Measurements from ENCODE around the gene KLHL14.
"Not testable (repeated sequence)": the region's sequence is repeated elsewhere in the genome, so short reads cannot be mapped to it uniquely, and the experiment has no call there.

Gene KLHL14, protein sequence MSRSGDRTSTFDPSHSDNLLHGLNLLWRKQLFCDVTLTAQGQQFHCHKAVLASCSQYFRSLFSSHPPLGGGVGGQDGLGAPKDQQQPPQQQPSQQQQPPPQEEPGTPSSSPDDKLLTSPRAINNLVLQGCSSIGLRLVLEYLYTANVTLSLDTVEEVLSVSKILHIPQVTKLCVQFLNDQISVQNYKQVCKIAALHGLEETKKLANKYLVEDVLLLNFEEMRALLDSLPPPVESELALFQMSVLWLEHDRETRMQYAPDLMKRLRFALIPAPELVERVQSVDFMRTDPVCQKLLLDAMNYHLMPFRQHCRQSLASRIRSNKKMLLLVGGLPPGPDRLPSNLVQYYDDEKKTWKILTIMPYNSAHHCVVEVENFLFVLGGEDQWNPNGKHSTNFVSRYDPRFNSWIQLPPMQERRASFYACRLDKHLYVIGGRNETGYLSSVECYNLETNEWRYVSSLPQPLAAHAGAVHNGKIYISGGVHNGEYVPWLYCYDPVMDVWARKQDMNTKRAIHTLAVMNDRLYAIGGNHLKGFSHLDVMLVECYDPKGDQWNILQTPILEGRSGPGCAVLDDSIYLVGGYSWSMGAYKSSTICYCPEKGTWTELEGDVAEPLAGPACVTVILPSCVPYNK

DNA sequence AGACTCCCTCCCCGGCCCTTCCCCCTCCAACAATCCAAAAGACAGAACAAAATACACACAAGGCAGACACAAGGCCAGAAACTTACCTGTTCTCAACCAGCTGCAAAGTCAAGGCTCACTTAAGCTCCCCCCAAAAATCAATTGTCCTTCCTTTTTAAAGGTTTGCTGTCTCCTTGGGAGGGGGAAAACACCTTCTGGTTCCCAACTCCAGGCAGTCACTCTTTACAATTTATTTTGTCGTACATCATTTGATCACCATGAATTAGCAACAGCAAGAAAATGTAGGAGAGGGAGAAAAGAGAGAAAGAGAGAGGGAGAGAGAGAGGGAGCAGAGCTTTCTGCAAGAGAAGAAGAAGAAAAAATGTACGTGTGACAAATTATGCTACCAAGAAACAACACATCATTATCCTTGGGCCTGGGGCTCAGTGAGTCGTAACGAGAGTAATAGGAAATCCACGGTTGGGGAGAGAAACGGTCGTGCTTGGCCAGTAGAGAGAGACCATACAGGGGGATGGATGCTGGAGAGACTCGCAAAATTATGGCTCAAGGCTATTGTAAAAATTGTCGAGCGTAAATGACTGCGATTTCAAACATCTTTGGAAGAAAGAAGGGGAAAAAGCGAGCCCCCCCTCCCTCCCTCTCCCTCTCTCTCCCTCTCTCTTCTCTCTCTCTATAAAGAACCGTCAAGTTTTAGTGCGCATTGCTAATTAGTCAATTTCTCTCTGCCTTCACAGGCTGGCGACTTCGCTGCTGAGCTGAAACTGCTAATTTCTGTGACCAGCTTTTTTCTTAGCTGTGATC is at the start of gene KLHL14:
KLHL14 (minus strand) TSS at position 443 of the 801 bp plus-strand sequence. CDS start 2,432 bp downstream, outside the sequence.
- no peak for DNase-seq (ENCODE audit: low read depth)

DNA sequence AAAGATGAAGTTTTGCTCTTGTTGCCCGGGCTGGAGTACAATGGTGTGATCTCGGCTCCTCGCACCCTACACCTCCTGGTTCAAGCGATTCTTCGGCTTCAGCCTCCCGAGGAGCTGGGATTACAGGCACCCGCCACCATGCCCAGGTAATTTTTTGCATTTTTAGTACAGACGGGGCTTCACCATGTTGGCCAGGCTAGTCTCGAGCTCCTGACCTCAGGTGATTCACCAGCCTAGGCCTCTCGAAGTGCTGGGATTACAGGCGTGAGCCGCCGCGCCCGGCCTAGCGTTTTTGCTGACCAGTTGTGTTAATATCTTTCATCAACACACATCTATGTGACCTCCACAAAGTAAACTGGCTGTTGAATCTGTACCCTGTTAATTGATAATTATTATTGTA is 49.4 kb upstream of the KLHL14 start:
- no peak for DNase-seq (ENCODE audit: low read depth)

DNA sequence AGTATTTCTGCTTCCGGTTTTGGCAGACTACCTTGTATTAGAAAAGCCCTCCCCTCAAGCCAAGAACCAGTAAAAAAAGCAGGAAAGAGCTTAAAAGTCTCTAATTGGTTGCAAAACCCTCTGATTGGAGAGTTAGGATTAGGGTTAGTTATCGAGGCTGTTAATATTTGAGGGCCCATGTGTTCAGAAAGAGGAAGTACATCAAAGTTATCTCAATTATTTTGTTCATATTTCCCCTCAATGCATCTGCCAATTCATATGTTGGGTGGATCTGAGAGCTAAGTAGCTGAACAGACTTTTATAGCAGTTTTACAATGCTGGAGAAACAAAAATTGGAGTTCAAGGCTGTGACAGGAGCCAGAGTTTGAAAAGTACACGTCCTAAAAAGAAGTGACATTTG is 43.1 kb upstream of the KLHL14 start:
- no peak for DNase-seq (ENCODE audit: low read depth)

DNA sequence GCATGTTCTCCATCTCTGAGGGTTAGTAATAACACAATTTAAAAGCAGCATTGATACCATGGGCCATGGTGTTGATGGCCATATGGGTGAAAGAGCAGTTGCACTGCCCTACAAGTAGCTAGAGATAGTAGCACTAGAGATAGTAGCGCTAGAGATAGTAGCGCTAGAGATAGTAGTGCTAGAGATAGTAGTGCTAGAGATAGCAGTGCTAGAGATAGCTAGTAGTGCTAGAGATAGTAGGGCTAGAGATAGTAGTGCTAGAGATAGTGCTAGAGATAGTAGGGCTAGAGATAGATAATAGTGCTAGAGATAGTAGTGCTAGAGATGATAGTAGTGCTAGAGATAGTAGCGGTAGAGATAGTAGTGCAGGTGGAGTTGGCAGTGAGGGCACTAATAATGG is 39.5 kb upstream of the KLHL14 start:
- DNase-seq (ENCODE audit: low read depth): no peak

DNA sequence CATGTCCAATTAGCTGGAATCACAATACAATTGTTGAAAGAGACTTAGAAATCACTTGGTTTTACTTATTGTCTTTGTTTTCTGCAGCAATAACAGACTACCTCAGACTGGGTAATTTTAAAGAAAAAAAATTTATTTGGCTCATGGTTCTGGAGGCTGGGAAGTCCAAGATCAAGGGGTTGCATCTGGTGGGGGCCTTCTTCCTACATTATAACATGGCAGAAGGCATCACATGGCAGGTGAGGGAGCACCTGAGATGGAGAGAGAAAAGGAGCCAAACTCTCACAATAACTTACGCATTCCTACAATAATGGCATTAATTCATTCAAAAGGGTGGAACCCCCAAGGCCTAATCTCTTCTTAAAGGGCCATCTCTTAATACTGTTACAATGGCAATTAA is 37.5 kb upstream of the KLHL14 start:
- no peak for DNase-seq (ENCODE audit: low read depth)

DNA sequence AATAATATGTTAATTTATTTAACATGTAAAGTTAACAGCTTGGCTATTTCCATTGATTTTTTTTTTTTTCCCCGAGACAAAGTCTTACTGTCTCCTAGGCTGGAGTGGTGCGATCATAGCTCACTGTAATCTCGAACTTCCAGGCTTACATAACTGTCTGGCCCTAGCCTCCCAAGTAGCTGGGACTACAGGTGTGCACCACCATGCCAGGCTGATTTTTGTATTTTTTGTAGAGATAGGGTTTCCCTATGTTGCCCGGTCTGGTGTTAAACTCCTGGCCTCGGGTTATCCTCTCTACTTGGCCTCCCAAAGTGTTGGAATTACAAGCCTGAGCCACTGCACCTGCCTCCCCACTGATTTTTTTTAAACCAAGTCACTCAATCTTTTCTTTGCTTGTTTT is 32.5 kb upstream of the KLHL14 start:
- DNase-seq (ENCODE audit: low read depth): no peak

DNA sequence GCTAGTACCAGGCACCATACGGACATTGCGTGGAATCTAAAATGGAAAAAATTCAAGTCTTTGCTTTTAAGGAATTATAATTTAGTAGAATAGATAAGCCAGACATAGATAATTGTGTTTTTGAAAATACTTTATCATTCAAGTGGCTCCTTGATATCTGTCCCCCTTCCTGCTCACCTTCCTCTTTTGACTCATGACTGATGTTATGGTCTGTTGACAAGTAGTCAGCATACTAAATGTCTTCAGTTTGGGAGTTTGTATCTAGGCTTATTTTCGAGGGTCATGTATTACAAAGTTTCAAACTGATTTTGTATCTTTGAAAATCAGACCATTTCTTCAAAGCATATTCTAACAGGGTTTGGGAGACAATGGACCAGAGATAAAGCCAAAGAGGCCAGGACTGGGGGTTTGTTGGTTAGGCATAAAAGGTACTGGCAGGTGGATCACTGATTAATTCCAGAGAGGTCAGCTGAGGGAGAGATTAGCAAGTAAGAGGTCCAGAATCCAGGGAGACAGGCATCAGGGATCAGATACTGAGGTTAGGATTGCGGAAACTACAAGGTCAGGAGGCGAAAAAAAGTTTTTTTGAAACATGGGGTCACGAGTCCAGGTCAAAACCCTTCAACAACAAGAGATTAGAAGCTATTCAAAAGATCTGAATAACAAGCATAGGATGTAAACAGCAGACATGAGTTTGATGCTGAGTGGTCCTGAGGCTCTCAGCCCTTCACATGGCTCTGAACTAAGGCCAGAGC is 31.5 kb upstream of the KLHL14 start:
- DNase-seq (ENCODE audit: low read depth): no peak

DNA sequence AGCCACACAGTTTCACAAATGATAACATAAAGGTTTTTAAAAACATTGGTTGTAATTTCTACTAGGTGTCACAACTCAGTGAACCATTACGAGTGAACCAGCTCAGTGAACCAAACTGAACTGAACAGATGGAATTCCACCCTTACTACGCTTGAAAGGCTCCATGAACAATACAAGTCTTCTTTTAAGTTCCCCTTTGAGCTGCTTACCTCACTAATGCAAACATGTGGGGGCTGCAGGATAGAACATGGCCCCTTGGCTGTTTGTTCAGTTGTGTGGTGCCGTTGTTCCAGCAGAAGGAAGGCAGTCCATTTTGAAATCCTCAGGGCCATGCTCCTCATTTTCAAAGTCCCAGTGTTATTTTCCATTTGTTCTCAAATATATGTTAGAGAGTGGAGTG is 30.7 kb upstream of the KLHL14 start:
- DNase-seq (ENCODE audit: low read depth): no peak

DNA sequence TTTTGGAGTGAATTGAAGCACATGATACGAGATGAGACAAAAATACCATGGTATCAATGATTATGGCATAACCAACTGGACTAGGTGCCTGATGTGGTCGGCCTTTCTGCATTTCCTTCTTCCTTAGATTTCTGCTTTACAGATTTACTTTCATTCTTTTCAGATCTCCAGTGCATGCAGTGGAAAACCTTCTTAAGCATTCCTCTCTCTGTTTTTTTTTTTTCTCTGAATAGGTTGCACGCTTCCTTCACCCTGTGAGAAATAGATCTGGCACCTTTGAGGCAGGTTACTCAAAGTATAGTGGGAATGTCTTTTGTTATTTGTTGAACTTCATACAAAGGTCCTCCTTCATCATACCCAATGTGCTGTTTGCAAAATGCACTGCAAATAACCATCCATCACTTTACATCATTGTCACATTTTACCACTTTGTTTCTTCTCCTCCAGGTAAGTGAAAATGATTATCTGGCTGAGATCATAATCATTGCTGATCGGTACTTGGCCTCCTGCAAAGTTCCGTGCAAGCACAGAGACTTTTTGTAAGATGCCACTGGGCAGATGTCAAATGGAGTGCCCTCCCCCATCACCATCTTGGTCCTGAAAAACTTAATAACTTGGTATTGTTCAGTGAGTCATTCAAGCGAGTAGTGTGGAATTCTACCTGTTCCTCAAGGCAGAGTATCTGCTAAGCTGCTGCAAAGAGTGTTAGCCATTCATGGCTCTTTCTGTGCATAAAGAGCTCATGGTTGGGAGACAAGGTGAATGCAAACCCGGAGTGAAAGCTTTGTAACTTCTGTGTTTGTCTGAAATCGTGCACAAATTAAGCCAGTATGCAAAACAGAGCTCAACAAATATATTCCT is 30.0 kb upstream of the KLHL14 start:
- DNase-seq (ENCODE audit: low read depth): no peak

DNA sequence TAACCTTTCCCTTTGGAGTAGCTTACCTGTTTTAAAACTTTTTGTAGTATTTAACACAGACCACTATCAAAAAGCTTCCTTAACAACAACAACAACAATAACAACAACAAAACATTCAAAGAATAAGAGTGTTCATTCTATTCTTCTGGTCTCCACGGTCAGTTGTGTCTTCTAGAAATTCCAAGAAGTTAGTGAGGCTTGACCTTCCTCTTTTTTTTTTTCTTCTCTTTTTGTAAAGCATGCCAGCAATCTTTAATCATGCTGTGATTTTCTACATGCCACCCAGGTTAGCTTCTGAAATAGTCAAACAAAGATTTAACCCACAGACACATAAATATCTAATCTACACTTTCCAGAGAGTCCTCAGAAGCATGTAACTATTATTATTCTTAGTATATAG is 28.4 kb upstream of the KLHL14 start:
- no peak for DNase-seq (ENCODE audit: low read depth)

DNA sequence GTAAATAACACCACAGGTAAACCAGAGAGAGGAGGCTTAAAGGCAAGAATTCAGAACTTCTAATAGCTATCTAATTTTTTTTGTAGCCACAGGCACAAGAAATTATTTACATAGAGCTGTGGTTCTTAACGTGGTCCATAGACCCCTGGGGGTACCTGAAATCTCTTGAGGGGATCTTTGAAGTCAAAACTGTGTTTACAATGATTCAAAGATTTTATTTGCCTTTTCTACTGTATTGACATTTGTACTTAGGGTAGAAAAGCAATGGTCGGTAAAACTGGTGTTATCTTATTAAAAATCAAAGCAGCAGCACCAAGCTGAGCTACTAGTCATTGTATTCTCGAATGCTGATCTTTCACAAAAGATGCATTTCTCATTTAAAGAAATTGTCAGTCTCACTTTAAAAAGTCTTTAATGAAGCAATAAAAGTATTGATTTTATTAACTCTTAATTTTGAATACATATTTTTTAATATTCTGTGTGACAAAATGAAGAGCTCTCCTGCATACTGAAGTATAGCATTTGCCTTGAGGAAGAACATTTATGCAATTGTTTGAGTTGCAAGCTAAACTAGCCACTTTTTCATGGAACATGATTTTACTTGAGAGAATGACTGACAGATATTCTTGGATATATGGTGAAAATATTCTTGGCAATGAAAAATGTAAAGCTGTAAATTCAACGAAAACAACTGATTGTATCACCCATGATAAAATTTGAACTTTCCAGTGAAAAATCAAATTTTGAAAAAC is 25.6 kb upstream of the KLHL14 start:
- DNase-seq (ENCODE audit: low read depth): no peak

DNA sequence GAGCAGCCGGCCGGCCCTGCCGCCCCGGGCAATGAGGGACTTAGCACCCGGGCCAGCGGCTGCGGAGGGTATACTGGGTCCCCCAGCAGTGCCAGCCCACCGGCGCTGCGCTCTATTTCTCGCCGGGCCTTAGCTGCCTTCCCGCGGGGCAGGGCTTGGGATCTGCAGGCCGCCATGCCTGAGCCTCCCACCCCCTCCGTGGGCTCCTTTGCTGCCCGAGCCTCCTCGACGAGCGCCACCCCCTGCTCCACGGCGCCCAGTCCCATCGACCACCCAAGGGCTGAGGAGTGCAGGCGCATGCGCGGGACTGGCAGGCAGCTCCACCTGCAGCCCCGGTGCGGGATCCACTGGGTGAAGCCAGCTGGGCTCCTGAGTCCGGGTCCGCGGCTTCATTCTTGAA is 21.8 kb upstream of the KLHL14 start:
- DNase-seq (ENCODE audit: low read depth): not testable (repeated sequence)

DNA sequence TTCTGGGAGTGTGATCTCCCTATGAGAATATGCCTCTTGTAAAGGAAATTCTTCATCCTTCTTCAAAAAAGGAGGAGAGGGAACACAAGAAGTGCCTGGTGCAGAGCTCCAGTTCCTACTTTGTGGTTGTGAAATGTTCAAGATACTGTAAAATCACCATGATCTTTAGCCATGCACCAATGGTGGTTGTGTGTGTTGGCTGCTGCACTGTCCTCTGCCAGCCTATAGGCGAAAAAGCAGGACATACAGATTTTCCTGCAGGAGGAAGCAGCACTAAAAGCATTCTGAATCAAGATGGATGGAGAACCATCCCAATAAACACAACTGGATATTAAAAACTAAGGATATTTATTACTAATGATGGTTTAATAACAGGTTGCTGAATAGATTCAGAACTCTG is 6.2 kb upstream of the KLHL14 start:
- no peak for DNase-seq (ENCODE audit: low read depth)

DNA sequence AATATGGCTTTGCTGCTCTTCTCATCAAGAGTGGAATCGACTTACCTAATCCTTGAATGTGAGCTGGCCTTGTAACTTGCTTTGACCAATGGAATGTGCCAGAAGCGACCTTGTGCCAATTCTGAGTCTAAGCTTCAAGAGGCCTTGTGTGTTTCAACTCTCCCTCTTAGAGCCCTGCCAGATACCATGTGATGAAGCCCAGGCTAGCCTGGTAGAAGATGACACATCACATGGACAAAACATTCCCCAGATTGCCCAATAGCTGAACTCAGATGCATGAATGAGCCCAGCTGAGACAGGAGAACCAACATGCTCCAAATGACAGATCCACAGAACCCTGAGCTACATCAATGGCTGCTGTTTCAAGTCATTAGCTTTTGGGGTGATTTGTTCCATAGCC is 4.2 kb upstream of the KLHL14 start:
- no peak for DNase-seq (ENCODE audit: low read depth)

DNA sequence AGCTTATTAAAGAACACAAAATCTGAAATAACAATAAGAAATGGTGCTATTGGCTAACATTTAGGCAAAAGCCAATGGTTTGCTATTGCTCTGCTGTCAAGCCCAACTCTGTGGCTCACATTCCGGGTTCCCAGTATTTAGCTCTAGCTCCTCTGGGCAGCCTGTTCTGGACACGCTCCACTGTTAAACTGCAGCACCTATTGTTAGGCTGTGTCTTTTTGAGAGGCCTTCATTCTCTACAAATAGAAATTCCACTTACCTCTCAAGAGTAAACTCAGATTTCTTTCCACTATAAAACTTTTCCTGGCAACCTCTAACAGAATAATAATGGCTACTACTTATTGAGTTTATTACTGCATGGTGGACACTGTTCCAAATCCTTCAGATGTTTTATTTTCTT is 3.7 kb upstream of the KLHL14 start:
- no peak for DNase-seq (ENCODE audit: low read depth)

DNA sequence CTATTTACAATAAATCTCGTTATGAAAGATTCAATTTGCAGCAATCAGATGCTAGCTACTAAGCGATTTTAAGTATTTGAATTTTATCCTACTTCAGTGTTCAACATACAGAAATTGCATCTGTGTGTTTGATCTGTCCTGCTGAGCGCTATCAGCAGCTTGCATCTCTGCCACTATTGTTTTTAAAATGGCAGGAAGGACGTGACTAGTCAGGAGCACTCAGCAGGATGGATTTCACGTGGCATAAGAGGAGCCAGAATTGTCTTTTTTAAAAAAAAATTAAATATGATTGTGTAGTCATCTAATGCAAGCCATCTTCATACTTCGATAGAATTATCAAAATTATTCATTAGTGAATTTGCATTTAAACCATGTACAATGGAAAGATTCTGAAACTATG is 2.8 kb upstream of the KLHL14 start:
- DNase-seq (ENCODE audit: low read depth): no peak

DNA sequence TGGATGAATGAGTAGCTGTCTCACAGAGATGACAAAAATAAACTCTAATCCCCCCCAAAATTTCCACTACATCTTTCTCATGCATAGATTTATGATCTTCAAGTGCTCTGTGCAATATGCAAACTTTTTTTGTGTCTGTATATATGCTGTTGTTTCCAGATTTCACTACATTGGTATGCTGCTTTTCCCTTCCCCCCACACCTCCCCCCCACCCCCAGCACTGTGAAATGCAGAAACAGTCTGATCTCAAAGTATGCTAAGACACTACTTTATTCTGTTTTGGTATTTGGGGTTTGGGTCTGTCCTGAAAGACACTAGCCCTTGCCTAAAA is 524 bp upstream of the KLHL14 start:
- no peak for DNase-seq (ENCODE audit: low read depth)

DNA sequence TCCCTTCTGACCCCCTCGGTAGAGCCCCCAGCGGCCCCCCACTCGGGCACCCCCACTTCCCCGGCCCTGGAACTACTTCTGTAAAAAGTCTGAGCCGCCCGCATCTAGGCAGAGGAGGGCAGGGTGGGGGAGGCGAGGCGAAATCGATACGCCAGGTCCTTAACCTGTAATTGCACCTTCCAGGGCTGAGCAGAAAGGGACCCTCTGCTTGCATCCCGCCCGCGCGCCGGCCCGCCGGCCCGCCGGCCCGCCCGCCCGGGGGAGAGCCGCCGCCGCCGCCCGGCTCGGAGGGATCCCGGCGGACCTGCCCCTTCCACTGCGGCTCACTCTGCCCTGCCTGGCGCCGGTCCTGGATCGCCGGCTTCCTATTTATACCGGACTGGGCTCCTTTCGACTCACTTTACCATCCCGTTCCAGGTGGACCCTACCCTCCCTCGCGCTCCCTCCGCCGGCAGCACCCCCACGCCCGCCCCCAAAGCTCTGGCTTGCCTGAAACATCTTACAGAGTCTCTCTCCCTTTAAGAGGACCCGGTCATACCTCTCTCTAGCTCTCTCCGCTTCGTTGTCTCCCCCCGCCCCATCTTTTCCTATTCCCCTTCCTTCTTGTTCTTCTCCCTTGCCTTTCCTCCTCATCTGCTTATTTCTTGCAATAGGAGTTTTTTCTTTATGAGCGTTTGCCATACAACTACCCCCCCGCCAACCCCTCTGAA is 797 bp downstream of the KLHL14 start:
- no peak for DNase-seq (ENCODE audit: low read depth)

DNA sequence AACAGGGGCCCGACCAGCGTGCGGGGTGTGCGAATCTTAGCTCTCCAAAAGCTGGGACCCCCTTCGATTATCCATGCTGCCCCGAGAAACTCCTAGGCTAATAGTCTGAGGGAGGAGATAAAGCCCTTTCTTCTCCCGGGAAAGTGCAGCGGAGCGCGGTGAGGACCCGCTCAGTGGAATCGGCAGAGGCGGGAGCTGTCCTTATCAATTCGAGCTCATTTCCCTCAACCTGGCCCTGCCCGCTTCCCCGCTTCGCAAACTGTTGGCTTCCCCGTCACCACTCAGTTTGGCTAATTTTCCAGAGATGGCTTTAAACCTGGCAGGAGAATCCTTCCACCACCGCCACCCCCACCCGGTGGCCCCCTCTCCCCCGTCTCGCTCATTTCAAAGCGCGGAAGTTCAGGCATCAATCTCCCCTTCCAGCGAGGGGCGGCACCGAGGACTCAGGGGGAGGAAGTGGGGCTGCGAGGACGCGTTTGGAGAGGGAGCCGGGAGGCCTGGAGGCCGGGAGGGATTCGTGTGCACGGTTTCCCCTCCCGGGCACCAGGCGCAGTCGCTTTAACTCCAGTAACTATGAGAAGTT is 1.6 kb downstream of the KLHL14 start:
- DNase-seq (ENCODE audit: low read depth): no peak

Measured in activated T-cell treated with anti-CD3 and anti-CD28 coated beads for 24 hours (primary cell).